ENCODE data around the gene TMEM232. TPM values are rescaled to one million over a fixed set of nuclear protein-coding genes. Genes with fewer than 3 reads are reported as not detected.

The TMEM232 gene
- total RNA-seq, 1 experiment from 2014 or later: 0.21 TPM

DNA sequence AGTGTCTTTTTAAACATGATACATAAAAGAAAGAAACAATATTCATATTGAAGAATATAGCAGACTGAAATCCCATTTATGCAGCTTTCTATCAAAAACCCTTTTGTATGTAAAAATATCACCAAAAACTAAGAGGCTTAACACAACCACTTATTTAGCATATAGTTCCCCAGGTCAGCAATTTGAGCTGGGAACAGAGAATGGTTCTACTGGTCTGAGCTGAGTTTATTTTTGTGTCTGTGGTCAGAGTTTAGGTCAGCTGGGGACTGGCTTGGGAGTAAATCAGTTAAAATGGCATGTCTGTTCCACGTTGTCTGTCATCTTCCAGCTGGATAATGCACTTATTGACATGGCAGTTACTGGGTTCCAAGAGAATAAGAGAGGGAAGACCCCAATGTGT is 165.0 kb downstream of the TMEM232 start:
- DNase-seq (ENCODE audit: low read depth, low spot score): no peak
- in situ Hi-C loops (cut with HindIII; ENCODE audit: low pct_unique_long_range_greater_than_20kb, low sequenced_read_pairs): no loop called here
- H3K27ac ChIP-seq (ENCODE audit: low read length): no peak overlapping the region
- no peaks in the 10 kb centered on the region for H3K36me3 ChIP-seq (ENCODE audit: control insufficient read depth, insufficient read depth, low read length)
- intact Hi-C loops (cut with micrococcal nuclease; ENCODE audit: unreplicated experiment): no loop called here
- CTCF ChIA-PET: no interaction called here
- no TSS peak for BruUV-seq (replicated peaks)
- H3K4me3 ChIP-seq (ENCODE audit: low read depth in 2 of 2, low read length in 2 of 2): no peak overlapping the region
- no peaks in the 10 kb centered on the region for H3K27me3 ChIP-seq (ENCODE audit: control insufficient read depth, insufficient read depth, low read length)
- no peak for ATAC-seq
- H3K9me3 ChIP-seq (ENCODE audit: control insufficient read depth, insufficient read depth, low read depth, low read length): no peaks in the 10 kb centered on the region; the same call in 1 of the 2 replicates
- no peaks in the 10 kb centered on the region for H3K4me1 ChIP-seq (ENCODE audit: control insufficient read depth, insufficient read depth, low read length)
- TF ChIP-seq SIN3A (IDR thresholded peaks at IDR 0.05; ENCODE audit: borderline replicate concordance, insufficient read depth, low read depth, low read length) (no peak), TCF7L2 (IDR thresholded peaks at IDR 0.05; ENCODE audit: low read depth, low read length) (no peak), POLR2AphosphoS5 (IDR thresholded peaks at IDR 0.05; ENCODE audit: low read depth, low read length) (no peak)
- TF ChIP-seq, protein P1, sequence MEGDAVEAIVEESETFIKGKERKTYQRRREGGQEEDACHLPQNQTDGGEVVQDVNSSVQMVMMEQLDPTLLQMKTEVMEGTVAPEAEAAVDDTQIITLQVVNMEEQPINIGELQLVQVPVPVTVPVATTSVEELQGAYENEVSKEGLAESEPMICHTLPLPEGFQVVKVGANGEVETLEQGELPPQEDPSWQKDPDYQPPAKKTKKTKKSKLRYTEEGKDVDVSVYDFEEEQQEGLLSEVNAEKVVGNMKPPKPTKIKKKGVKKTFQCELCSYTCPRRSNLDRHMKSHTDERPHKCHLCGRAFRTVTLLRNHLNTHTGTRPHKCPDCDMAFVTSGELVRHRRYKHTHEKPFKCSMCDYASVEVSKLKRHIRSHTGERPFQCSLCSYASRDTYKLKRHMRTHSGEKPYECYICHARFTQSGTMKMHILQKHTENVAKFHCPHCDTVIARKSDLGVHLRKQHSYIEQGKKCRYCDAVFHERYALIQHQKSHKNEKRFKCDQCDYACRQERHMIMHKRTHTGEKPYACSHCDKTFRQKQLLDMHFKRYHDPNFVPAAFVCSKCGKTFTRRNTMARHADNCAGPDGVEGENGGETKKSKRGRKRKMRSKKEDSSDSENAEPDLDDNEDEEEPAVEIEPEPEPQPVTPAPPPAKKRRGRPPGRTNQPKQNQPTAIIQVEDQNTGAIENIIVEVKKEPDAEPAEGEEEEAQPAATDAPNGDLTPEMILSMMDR (IDR thresholded peaks at IDR 0.05): no peak
- TF ChIP-seq, protein P2, sequence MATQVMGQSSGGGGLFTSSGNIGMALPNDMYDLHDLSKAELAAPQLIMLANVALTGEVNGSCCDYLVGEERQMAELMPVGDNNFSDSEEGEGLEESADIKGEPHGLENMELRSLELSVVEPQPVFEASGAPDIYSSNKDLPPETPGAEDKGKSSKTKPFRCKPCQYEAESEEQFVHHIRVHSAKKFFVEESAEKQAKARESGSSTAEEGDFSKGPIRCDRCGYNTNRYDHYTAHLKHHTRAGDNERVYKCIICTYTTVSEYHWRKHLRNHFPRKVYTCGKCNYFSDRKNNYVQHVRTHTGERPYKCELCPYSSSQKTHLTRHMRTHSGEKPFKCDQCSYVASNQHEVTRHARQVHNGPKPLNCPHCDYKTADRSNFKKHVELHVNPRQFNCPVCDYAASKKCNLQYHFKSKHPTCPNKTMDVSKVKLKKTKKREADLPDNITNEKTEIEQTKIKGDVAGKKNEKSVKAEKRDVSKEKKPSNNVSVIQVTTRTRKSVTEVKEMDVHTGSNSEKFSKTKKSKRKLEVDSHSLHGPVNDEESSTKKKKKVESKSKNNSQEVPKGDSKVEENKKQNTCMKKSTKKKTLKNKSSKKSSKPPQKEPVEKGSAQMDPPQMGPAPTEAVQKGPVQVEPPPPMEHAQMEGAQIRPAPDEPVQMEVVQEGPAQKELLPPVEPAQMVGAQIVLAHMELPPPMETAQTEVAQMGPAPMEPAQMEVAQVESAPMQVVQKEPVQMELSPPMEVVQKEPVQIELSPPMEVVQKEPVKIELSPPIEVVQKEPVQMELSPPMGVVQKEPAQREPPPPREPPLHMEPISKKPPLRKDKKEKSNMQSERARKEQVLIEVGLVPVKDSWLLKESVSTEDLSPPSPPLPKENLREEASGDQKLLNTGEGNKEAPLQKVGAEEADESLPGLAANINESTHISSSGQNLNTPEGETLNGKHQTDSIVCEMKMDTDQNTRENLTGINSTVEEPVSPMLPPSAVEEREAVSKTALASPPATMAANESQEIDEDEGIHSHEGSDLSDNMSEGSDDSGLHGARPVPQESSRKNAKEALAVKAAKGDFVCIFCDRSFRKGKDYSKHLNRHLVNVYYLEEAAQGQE (IDR thresholded peaks at IDR 0.05; ENCODE audit: insufficient read depth in 1 of 2, low read depth in 2 of 2, low read length in 1 of 2): no peak
- POLR2A ChIA-PET: no interaction called here

DNA sequence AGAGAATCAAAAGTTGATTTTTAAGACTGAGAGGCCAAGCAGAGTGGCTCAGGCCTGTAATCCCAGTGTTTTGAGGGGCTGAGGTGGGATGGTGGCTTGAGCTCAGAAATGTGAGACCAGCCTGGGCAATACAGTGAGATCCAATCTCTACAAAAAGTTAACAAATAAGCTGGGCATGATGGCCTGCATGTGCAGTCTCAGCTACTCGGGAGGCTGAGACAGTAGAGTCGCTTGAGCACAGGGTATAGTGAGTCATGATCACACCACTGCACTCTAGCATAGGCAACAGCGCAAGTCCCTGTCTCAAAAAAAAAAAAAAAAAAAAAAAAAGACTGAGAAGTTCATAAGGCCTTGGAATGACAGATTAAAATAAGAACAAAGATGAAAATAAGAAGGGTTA is 177.2 kb downstream of the TMEM232 start:
- TF ChIP-seq, protein P2 (IDR thresholded peaks at IDR 0.05; ENCODE audit: insufficient read depth in 1 of 2, low read depth in 2 of 2, low read length in 1 of 2): no peak
- TF ChIP-seq TCF7L2 (IDR thresholded peaks at IDR 0.05; ENCODE audit: low read depth, low read length) (no peak), SIN3A (IDR thresholded peaks at IDR 0.05; ENCODE audit: borderline replicate concordance, insufficient read depth, low read depth, low read length) (no peak), POLR2AphosphoS5 (IDR thresholded peaks at IDR 0.05; ENCODE audit: low read depth, low read length) (no peak)
- TF ChIP-seq, protein P1 (IDR thresholded peaks at IDR 0.05): no peak
- no TSS peak for BruUV-seq (replicated peaks)
- Histone ChIP-seq H3K27me3 (ENCODE audit: control insufficient read depth, insufficient read depth, low read length) (no peaks in the 10 kb centered on the region; the same call in 1 of the 2 replicates), H3K4me1 (ENCODE audit: control insufficient read depth, insufficient read depth, low read length) (no peaks in the 10 kb centered on the region), H3K36me3 (ENCODE audit: control insufficient read depth, insufficient read depth, low read length) (no peaks in the 10 kb centered on the region), H3K27ac (ENCODE audit: low read length) (no peak overlapping the region), H3K9me3 (ENCODE audit: control insufficient read depth, insufficient read depth, low read depth, low read length) (no peaks in the 10 kb centered on the region), H3K4me3 (ENCODE audit: low read depth in 2 of 2, low read length in 2 of 2) (no peak overlapping the region)
- in situ Hi-C loops (cut with HindIII; ENCODE audit: low pct_unique_long_range_greater_than_20kb, low sequenced_read_pairs) (no loop called here), intact Hi-C loops (cut with micrococcal nuclease; ENCODE audit: unreplicated experiment) (no loop called here)
- POLR2A ChIA-PET: no interaction called here
- CTCF ChIA-PET: no interaction called here
- DNase-seq (ENCODE audit: low read depth, low spot score) (peak; percentile 32), ATAC-seq (no peak)

Measured in Panc1 (cell line).